Muscle of back (tissue), 10 donors: ENCODE measurements around the gene NADK2. TPM values are rescaled to one million over a fixed set of nuclear protein-coding genes. Genes with fewer than 3 reads are reported as not detected.

Experiments used
- polyA plus RNA-seq, 10 donors: library from polyadenylated mRNA; unstranded; fragments of 120-200 nt; gene quantifications; one replicate each; pipeline ENCODE4 v1.2.1, GENCODE V29; 2013; ENCODE audit not compliant: insufficient read length in 10 of 10

NADK2 gene
- polyA plus RNA-seq, 10 donors = 32.6 to 52.8 (median 41.7) TPM

Other genes with a start within 250 kb of the NADK2 start
- 1 to 10 TPM in 2 of 10 donors, under 1 TPM in 8; 0.32 to 2.4 (median 0.48) TPM for gene UGT3A2, start 175.0 kb downstream of the NADK2 start, polyA plus RNA-seq
- 10 to 100 TPM in 9 of 10 donors, 1 to 10 TPM in 1; 8.9 to 15.9 (median 12.3) TPM for gene LMBRD2, start 90.0 kb downstream of the NADK2 start, polyA plus RNA-seq
- 10 to 100 TPM; 36.6 to 75.0 (median 61.2) TPM for gene SKP2, start 89.8 kb downstream of the NADK2 start, polyA plus RNA-seq
- gene RANBP3L, start 60.0 kb upstream of the NADK2 start, polyA plus RNA-seq = under 1 TPM; 0.29 to 0.94 (median 0.42) TPM